HFF-Myc (cell line): ENCODE results near the gene CREG2.
A peak's percentile ranks its signal among the peaks of the same experiment; 100 is the strongest.

Experiments
- DNase-seq: peaks from one replicate; pipeline ENCODE4 v3.0.0-alpha.2; 2011; ENCODE audit warnings: low read depth; ENCODE audit errors: extremely low read depth
- H3K4me3 ChIP-seq: replicated peaks from 2 replicates; pipeline ENCODE4 v1.5.1; 2011; ENCODE audit warnings: low read depth, mild to moderate bottlenecking, control low read depth, low read length
- CTCF ChIP-seq: IDR thresholded peaks from 2 replicates; pipeline ENCODE4 v1.5.1; 2012; ENCODE audit warnings: mild to moderate bottlenecking, low read depth, low read length, control low read depth; ENCODE audit errors: missing control alignments

The CREG2 gene

GRCh38 chr2:101396316-101396717 is 9.0 kb upstream of the CREG2 start:
- TF ChIP-seq CTCF, result no peak
- peak; percentile 55 for DNase-seq

GRCh38 chr2:101395545-101396315 is 8.4 kb upstream of the CREG2 start:
- TF ChIP-seq CTCF, result no peak
- DNase-seq, result no peak
- no peak overlapping the region for H3K4me3 ChIP-seq

More at GRCh38 chr2:101396316-101396717, 9.0 kb upstream of the CREG2 start:
- H3K4me3 ChIP-seq, result no peak overlapping the region

GRCh38 chr2:101388232-101388631 is 929 bp upstream of the CREG2 start:
- TF ChIP-seq CTCF, result no peak
- H3K4me3 ChIP-seq, result no peak overlapping the region
- DNase-seq, result no peak

GRCh38 chr2:101386599-101387150 is 628 bp downstream of the CREG2 start:
- DNase-seq, result no peak
- H3K4me3 ChIP-seq, result peak overlapping the region; percentile 37
- TF ChIP-seq CTCF, result no peak

GRCh38 chr2:101383016-101383541 is 4.2 kb downstream of the CREG2 start:
- no peak overlapping the region for H3K4me3 ChIP-seq

GRCh38 chr2:101382442-101382841 is 4.9 kb downstream of the CREG2 start:
- H3K4me3 ChIP-seq, result no peak overlapping the region
- no peak for DNase-seq
- no peak for TF ChIP-seq CTCF

More at GRCh38 chr2:101383016-101383541, 4.2 kb downstream of the CREG2 start:
- no peak for DNase-seq
- no peak for TF ChIP-seq CTCF
